VCaP (cell line): ENCODE data around the gene MRPL37.

ENCODE experiments used
- H3K27ac ChIP-seq: fragments of 450-650 bp; 2 replicates; pipeline ENCODE4 v1.5.1; 2017
- CTCF ChIP-seq: fragments of 450-650 bp; conservative IDR thresholded peaks from 2 replicates; pipeline ENCODE4 v1.5.1; 2017; ENCODE audit warnings: mild to moderate bottlenecking, moderate library complexity

The MRPL37 gene

GRCh38 chr1:54199765-54200518 is at the start of gene MRPL37, which contains the start of gene CYB5RL:
TSS of gene MRPL37 (plus strand) at chr1:54200167. CDS start at chr1:54200244, 77 bp downstream.
TSS of gene CYB5RL (minus strand) at chr1:54200030. CDS start at chr1:54195616, 4,414 bp downstream.
- H3K27ac ChIP-seq = peak within 1 kb of the TSS; percentile 80
- no peak for TF ChIP-seq CTCF

GRCh38 chr1:54151013-54151412 is 49.0 kb upstream of the MRPL37 start:
- no peak overlapping the region for H3K27ac ChIP-seq
- no peak for TF ChIP-seq CTCF

GRCh38 chr1:54152696-54153095 is 47.3 kb upstream of the MRPL37 start, which contains the start of gene CDCP2:
TSS of gene CDCP2 (minus strand) at chr1:54153000. CDS start at chr1:54152922, 78 bp downstream.
- no peak for TF ChIP-seq CTCF
- no peak within 1 kb of the TSS for H3K27ac ChIP-seq

- TF ChIP-seq CTCF = no peak
- H3K27ac ChIP-seq = no peak overlapping the region
Observed at GRCh38 chr1:54153535-54154439, 46.2 kb upstream of the MRPL37 start.

GRCh38 chr1:54156201-54156600 is 43.8 kb upstream of the MRPL37 start:
- TF ChIP-seq CTCF = no peak
- no peak overlapping the region for H3K27ac ChIP-seq

GRCh38 chr1:54156986-54157385 is 43.0 kb upstream of the MRPL37 start:
- no peak for TF ChIP-seq CTCF
- H3K27ac ChIP-seq = no peak overlapping the region

GRCh38 chr1:54157401-54157800 is 42.6 kb upstream of the MRPL37 start:
- no peak for TF ChIP-seq CTCF
- H3K27ac ChIP-seq = no peak overlapping the region
